Osteocyte (in vitro differentiated cells): Measurements from ENCODE around the gene ZNF683. TPM values are rescaled to one million over a fixed set of nuclear protein-coding genes. Genes with fewer than 3 reads are reported as not detected.
"Not testable (repeated sequence)": the region's sequence is repeated elsewhere in the genome, so short reads cannot be mapped to it uniquely, and the experiment has no call there.

Experiments
- DNase-seq: peaks from one replicate; pipeline ENCODE4 v3.0.0; 2021; ENCODE audit warnings: mixed read lengths; ENCODE audit not compliant: unreplicated experiment; ENCODE audit errors: extremely low spot score
- H3K27ac Mint-ChIP-seq: one replicate; pipeline ENCODE4 v1.8.0; 2021; ENCODE audit warnings: mild to moderate bottlenecking, mixed read lengths; ENCODE audit not compliant: unreplicated experiment
- H3K27me3 Mint-ChIP-seq: one replicate; pipeline ENCODE4 v1.8.0; 2021; ENCODE audit warnings: mixed read lengths; ENCODE audit not compliant: unreplicated experiment
- H3K36me3 Mint-ChIP-seq: one replicate; pipeline ENCODE4 v1.8.0; 2021; ENCODE audit warnings: mixed read lengths; ENCODE audit not compliant: unreplicated experiment
- H3K4me1 Mint-ChIP-seq: one replicate; pipeline ENCODE4 v1.8.0; 2021; ENCODE audit warnings: mixed read lengths; ENCODE audit not compliant: unreplicated experiment
- H3K4me3 Mint-ChIP-seq: one replicate; pipeline ENCODE4 v1.8.0; 2021; ENCODE audit warnings: mild to moderate bottlenecking, moderate library complexity, mixed read lengths; ENCODE audit not compliant: unreplicated experiment
- H3K9me3 Mint-ChIP-seq: one replicate; pipeline ENCODE4 v1.8.0; 2021; ENCODE audit warnings: mixed read lengths; ENCODE audit not compliant: unreplicated experiment
- total RNA-seq: library from RNA; stranded (reverse); gene quantifications from 2 replicates; pipeline ENCODE4 v1.2.1, GENCODE V29; 2021
- TF ChIP-seq, protein P1 (sequence below): fragments of 200-600 bp; sonication (generic); IDR thresholded peaks from 2 replicates; pipeline ENCODE4 v1.5.0; 2021; ENCODE audit warnings: antibody characterized with exemption, mild to moderate bottlenecking, moderate library complexity

ZNF683 gene
- total RNA-seq, 1 donor from 2014 or later, result not detected

DNA sequence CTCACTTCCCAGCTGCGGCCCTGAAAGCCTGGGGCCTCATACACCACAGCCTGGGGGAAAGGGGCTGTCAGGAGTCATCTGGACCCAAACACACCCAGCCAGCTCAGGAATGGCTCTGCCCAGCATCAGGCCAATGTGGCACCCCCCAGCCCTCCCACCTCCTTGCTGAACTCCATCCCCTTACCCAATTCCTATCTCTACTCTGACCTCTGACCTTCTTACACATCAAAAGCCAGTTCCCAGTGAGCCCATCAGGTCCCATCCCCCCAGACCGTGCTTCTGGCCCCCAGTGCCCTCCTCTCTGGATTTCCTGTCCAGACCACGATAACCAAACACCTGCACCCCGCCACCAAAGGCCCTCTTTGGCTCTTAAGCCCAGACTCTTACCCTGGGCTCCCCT is 34.9 kb downstream of the ZNF683 start:
- Mint-ChIP-seq H3K27me3 (peaks cover 36% of the 10 kb centered on the region), H3K4me3 (no peak overlapping the region), H3K36me3 (no peaks in the 10 kb centered on the region), H3K27ac (no peak overlapping the region), H3K4me1 (peaks cover 9% of the 10 kb centered on the region), H3K9me3 (no peaks in the 10 kb centered on the region)
- TF ChIP-seq, protein P1, sequence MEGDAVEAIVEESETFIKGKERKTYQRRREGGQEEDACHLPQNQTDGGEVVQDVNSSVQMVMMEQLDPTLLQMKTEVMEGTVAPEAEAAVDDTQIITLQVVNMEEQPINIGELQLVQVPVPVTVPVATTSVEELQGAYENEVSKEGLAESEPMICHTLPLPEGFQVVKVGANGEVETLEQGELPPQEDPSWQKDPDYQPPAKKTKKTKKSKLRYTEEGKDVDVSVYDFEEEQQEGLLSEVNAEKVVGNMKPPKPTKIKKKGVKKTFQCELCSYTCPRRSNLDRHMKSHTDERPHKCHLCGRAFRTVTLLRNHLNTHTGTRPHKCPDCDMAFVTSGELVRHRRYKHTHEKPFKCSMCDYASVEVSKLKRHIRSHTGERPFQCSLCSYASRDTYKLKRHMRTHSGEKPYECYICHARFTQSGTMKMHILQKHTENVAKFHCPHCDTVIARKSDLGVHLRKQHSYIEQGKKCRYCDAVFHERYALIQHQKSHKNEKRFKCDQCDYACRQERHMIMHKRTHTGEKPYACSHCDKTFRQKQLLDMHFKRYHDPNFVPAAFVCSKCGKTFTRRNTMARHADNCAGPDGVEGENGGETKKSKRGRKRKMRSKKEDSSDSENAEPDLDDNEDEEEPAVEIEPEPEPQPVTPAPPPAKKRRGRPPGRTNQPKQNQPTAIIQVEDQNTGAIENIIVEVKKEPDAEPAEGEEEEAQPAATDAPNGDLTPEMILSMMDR, result no peak
- no peak for DNase-seq

DNA sequence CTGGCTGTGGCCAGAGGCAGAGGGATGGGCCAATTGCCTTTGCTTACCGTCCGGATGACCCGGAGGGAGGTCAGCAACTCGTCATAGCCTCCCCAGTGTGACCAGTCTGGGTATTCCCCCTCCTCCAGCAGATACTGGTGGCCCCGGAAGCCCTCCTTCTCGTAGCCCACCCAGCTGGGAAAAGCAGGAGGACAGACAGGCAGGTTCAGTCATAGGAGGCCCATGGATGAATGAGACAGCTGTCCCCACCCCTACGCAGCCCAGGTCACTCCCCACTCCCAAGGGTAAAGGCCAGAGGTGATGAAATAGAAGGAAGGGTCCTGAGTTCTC is 35.4 kb downstream of the ZNF683 start:
- no peak for DNase-seq
- Mint-ChIP-seq H3K9me3 (no peaks in the 10 kb centered on the region), H3K27me3 (peaks cover 31% of the 10 kb centered on the region), H3K4me3 (no peak overlapping the region), H3K36me3 (no peaks in the 10 kb centered on the region), H3K27ac (no peak overlapping the region), H3K4me1 (peaks cover 9% of the 10 kb centered on the region)
- TF ChIP-seq, protein P1, result no peak

DNA sequence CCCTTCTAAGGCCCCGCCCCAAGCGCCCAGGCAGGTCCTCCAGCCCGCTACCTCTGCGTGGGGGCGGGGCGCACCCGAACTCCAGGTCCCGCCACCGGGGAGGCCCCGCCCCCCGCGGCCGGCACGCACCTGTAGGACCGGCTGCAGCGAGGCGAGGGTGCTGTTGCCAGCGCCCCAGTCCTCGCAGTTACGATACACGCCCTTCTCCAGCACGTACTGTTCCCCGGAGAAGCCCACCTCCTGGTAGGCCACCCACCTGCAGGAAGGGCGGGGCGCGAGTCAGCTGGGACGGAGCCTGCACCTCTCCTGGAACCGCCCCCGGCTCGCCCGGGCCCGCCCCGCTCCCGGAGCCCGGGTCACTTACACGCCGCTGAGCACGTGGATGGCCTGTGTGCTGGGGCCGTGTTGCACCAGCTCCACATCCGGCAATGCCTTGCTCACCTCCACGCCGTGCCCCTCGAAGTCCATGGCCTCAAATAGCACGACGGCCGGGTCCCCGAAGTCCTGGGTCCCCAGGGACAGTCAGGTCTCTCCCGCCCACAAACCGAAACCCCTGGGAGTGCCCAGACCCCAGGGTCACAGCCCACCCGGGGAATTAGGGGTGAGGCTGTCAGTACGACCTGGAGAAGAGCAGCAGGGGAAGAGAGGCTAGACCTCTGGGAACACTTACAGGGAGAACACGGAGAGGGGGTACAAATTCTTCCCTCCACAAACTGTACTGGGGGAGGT is 35.9 kb downstream of the ZNF683 start:
- peaks cover 9% of the 10 kb centered on the region for H3K4me1 Mint-ChIP-seq
- no peaks in the 10 kb centered on the region for H3K36me3 Mint-ChIP-seq
- no peak for DNase-seq
- peak overlapping the region; percentile 70 for H3K4me3 Mint-ChIP-seq
- H3K9me3 Mint-ChIP-seq, result no peaks in the 10 kb centered on the region
- TF ChIP-seq, protein P1, result no peak
- H3K27ac Mint-ChIP-seq, result no peak overlapping the region
- H3K27me3 Mint-ChIP-seq, result peaks cover 26% of the 10 kb centered on the region

- H3K36me3 Mint-ChIP-seq, result no peaks in the 10 kb centered on the region
Measured at GRCh38 chr1:26335774-26336476, 36.6 kb downstream of the ZNF683 start.

DNA sequence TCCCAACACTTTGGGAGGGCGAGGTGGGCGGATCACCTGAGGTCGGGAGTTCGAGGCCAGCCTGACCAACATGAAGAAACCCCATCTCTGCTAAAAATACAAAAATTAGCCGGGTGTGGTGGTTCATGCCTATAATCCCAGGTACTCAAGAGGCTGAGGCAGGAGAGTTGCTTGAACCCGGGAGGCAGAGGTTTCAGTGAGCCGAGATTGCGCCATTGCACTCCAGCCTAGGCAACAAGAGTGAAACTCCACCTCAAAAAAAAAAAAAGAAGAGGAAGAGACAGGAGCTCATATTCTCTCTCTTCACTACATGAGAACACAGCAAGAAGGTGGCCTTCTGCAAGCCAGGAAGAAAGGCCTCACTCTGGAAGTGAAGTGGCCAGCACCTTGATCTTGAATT is 39.2 kb downstream of the ZNF683 start:
- not testable (repeated sequence) for H3K36me3 Mint-ChIP-seq, H3K4me1 Mint-ChIP-seq, H3K27ac Mint-ChIP-seq, H3K9me3 Mint-ChIP-seq, DNase-seq, H3K4me3 Mint-ChIP-seq
- peaks cover 28% of the 10 kb centered on the region for H3K27me3 Mint-ChIP-seq

More at GRCh38 chr1:26335774-26336476, 36.6 kb downstream of the ZNF683 start:
- Mint-ChIP-seq H3K4me3 (peak overlapping the region; percentile 70), H3K9me3 (no peaks in the 10 kb centered on the region), H3K27me3 (peaks cover 33% of the 10 kb centered on the region), H3K4me1 (peaks cover 9% of the 10 kb centered on the region), H3K27ac (no peak overlapping the region)
- TF ChIP-seq, protein P1, result no peak
- DNase-seq, result no peak
